Measurements from ENCODE around the gene HLA-DQA1.

Gene HLA-DQA1

GRCh38 chr6:32684246-32684645, 47.0 kb downstream of the HLA-DQA1 start:
- Histone ChIP-seq H3K9me3 (ENCODE audit: control insufficient read depth, insufficient read depth, low read length) (no peaks in the 10 kb centered on the region), H3K9ac (ENCODE audit: low read depth, low read length) (no peak overlapping the region), H3K4me1 (ENCODE audit: insufficient read depth, low read length) (no peaks in the 10 kb centered on the region), H3K36me3 (ENCODE audit: insufficient read depth, low read length) (no peaks in the 10 kb centered on the region)

GRCh38 chr6:32685603-32686002, 48.4 kb downstream of the HLA-DQA1 start:
- Histone ChIP-seq H3K9ac (ENCODE audit: low read depth, low read length) (no peak overlapping the region), H3K4me1 (ENCODE audit: insufficient read depth, low read length) (no peaks in the 10 kb centered on the region), H3K9me3 (ENCODE audit: control insufficient read depth, insufficient read depth, low read length) (no peaks in the 10 kb centered on the region), H3K36me3 (ENCODE audit: insufficient read depth, low read length) (no peaks in the 10 kb centered on the region)

- Histone ChIP-seq H3K9me3 (ENCODE audit: control insufficient read depth, insufficient read depth, low read length) (no peaks in the 10 kb centered on the region), H3K9ac (ENCODE audit: low read depth, low read length) (no peak overlapping the region), H3K36me3 (ENCODE audit: insufficient read depth, low read length) (no peaks in the 10 kb centered on the region), H3K4me1 (ENCODE audit: insufficient read depth, low read length) (no peaks in the 10 kb centered on the region)
Measured at GRCh38 chr6:32689531-32690501, 52.6 kb downstream of the HLA-DQA1 start.

GRCh38 chr6:32692019-32692418, 54.8 kb downstream of the HLA-DQA1 start:
- no peaks in the 10 kb centered on the region for H3K36me3 ChIP-seq (ENCODE audit: insufficient read depth, low read length)
- H3K9me3 ChIP-seq (ENCODE audit: control insufficient read depth, insufficient read depth, low read length), result no peaks in the 10 kb centered on the region
- H3K9ac ChIP-seq (ENCODE audit: low read depth, low read length), result no peak overlapping the region
- H3K4me1 ChIP-seq (ENCODE audit: insufficient read depth, low read length), result no peaks in the 10 kb centered on the region
